Thyroid gland (tissue), 4 donors: ENCODE results near the gene ST8SIA4. TPM values are rescaled to one million over a fixed set of nuclear protein-coding genes. Genes with fewer than 3 reads are reported as not detected.

Experiments used
- DNase-seq, 2 donors: peaks; one replicate each; pipeline ENCODE4 v3.0.0-alpha.2; 2019
- H3K27ac ChIP-seq, 3 donors: fragments of 200-600 bp; sonication (generic); 1 replicate in 2 of 3; 2 replicates in 1 of 3; pipeline ENCODE4 v1.5.1; 2016 to 2019; ENCODE audit warnings: mild to moderate bottlenecking in 1 of 3, moderate library complexity in 1 of 3
- H3K27me3 ChIP-seq: fragments of 200-600 bp; sonication (generic); one replicate; pipeline ENCODE4 v1.5.1; 2019
- H3K36me3 ChIP-seq, 2 donors: fragments of 200-600 bp; sonication (generic); one replicate each; pipeline ENCODE4 v1.5.1; 2016 to 2019
- H3K4me1 ChIP-seq, 2 donors: fragments of 200-600 bp; sonication (generic); one replicate each; pipeline ENCODE4 v1.5.1; 2017 to 2019
- H3K4me3 ChIP-seq, 3 donors: fragments of 200-600 bp; sonication (generic); replicated peaks in 1 of 3; 1 replicate in 2 of 3; 2 replicates in 1 of 3; pipeline ENCODE4 v1.5.1; 2016; ENCODE audit warnings: mild to moderate bottlenecking in 1 of 3
- H3K9me3 ChIP-seq: fragments of 200-600 bp; sonication (generic); one replicate; pipeline ENCODE4 v1.5.1; 2017
- POLR2A ChIP-seq, 2 donors: fragments of 450-650 bp; IDR thresholded peaks; one replicate each; pipeline ENCODE4 v1.6.1; 2017; ENCODE audit warnings: antibody characterized with exemption in 2 of 2, mild to moderate bottlenecking in 2 of 2, moderate library complexity in 1 of 2
- WGBS, 2 donors: methylation state at CpG; one replicate each; pipeline ENCODE4 v1.1.5; 2017; 5-methylcytosine and 5-hydroxymethylcytosine counted together
- intact Hi-C: fragments of 100-400 bp; cut with DNase I; formaldehyde crosslinking; loops from one replicate; pipeline ENCODE4 v1.15.1; 2023
- total RNA-seq, 4 donors: library from RNA; depleted of rRNA; stranded (reverse); fragments of >200 nt; gene quantifications; one replicate each; pipeline ENCODE4 v1.2.3, GENCODE V29; 2016
- TF ChIP-seq, protein P1 (sequence below), 6 experiments: fragments of 200-600 bp in 3 of 6; fragments of 450-650 bp in 3 of 6; sonication (generic) in 3 of 6; IDR thresholded peaks; one replicate each; pipeline ENCODE4 v1.5.1; 2016 to 2019; ENCODE audit warnings: antibody characterized with exemption in 6 of 6, mild to moderate bottlenecking in 2 of 6, inconsistent platforms in 1 of 6, moderate library complexity in 1 of 6

Gene ST8SIA4
- total RNA-seq, 4 donors from 2014 or later, result 3.4 to 7.0 (median 4.4) TPM

GRCh38 chr5:100794844-100795243, 108.2 kb downstream of the ST8SIA4 start:
- intact Hi-C loops, result no loop called here
- 98 to 99% methylated on average over 3 to 4 of the region's 4 CpGs for WGBS, 2 donors
- no peak overlapping the region for H3K27ac ChIP-seq

DNA sequence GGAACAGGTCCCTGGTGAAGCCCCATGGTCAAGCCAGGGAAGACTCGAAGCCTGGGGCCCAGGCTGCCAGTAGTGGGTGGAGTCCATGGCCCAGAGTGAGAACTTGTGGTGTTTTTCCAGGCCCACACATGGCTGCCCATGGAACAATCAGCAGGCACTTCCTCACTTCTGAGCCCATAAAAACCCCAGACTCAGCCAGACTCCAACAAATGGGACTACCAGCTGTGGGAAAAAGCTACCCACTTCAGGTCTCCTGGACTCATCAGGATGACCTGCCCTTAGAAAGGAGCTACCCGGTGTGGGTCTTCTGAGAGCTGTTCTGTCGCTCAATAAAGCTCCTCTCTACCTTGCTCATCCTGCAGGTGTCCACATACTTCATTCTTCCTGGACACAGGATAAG, 108.9 kb downstream of the ST8SIA4 start:
- WGBS, 2 donors, result 94 to 100% methylated on average over 2 to 3 of the region's 3 CpGs
- TF ChIP-seq, protein P1, sequence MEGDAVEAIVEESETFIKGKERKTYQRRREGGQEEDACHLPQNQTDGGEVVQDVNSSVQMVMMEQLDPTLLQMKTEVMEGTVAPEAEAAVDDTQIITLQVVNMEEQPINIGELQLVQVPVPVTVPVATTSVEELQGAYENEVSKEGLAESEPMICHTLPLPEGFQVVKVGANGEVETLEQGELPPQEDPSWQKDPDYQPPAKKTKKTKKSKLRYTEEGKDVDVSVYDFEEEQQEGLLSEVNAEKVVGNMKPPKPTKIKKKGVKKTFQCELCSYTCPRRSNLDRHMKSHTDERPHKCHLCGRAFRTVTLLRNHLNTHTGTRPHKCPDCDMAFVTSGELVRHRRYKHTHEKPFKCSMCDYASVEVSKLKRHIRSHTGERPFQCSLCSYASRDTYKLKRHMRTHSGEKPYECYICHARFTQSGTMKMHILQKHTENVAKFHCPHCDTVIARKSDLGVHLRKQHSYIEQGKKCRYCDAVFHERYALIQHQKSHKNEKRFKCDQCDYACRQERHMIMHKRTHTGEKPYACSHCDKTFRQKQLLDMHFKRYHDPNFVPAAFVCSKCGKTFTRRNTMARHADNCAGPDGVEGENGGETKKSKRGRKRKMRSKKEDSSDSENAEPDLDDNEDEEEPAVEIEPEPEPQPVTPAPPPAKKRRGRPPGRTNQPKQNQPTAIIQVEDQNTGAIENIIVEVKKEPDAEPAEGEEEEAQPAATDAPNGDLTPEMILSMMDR (IDR thresholded peaks at IDR 0.05), result no peak
- no peak for TF ChIP-seq POLR2A (IDR thresholded peaks at IDR 0.05)
- Histone ChIP-seq H3K4me3 (no peak overlapping the region), H3K27ac (no peak overlapping the region), H3K36me3 (no peaks in the 10 kb centered on the region), H3K27me3 (no peaks in the 10 kb centered on the region), H3K9me3 (no peaks in the 10 kb centered on the region), H3K4me1 (no peaks in the 10 kb centered on the region)
- intact Hi-C loops, result no loop called here
- DNase-seq, result no peak

More at GRCh38 chr5:100794844-100795243, 108.2 kb downstream of the ST8SIA4 start:
- Histone ChIP-seq H3K9me3 (no peaks in the 10 kb centered on the region), H3K36me3 (no peaks in the 10 kb centered on the region), H3K27me3 (no peaks in the 10 kb centered on the region), H3K4me3 (no peak overlapping the region), H3K4me1 (no peaks in the 10 kb centered on the region)
- no peak for DNase-seq
- TF ChIP-seq, protein P1 (IDR thresholded peaks at IDR 0.05), result no peak
- no peak for TF ChIP-seq POLR2A (IDR thresholded peaks at IDR 0.05)

- intact Hi-C loops, result no loop called here
- Histone ChIP-seq H3K9me3 (no peaks in the 10 kb centered on the region), H3K27me3 (no peaks in the 10 kb centered on the region), H3K4me3 (no peak overlapping the region), H3K27ac (no peak overlapping the region), H3K4me1 (no peaks in the 10 kb centered on the region), H3K36me3 (no peaks in the 10 kb centered on the region)
- WGBS, 2 donors, result 65 to 80% methylated on average over 3 of the region's 3 CpGs
- DNase-seq, result no peak
- no peak for TF ChIP-seq POLR2A (IDR thresholded peaks at IDR 0.05)
- TF ChIP-seq, protein P1 (IDR thresholded peaks at IDR 0.05), result no peak
These were observed 110.3 kb downstream of the ST8SIA4 start for GRCh38 chr5:100792781-100793180.

DNA sequence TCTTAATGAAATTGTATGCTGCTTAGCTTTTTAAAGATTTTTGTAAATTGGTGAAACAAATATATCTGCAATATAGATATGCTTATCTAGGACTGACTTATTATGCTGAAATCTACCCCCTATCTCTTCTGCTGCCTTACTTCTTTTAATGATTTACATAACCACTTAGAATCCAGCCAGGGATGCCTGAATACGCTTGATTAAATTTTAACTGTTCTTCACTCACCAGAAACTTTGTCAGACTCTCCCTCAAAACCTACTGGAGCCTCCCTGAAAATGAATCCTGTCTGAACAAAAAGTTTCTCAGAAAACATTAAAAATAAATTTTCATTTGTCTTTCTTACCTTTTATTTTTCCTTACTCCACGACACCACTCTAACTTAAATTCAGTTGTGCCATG, 111.7 kb downstream of the ST8SIA4 start:
- DNase-seq, result no peak
- Histone ChIP-seq H3K4me1 (no peaks in the 10 kb centered on the region), H3K9me3 (no peaks in the 10 kb centered on the region), H3K36me3 (no peaks in the 10 kb centered on the region), H3K4me3 (no peak overlapping the region), H3K27me3 (no peaks in the 10 kb centered on the region), H3K27ac (no peak overlapping the region)
- 88 to 91% methylated on average over 2 of the region's 2 CpGs for WGBS, 2 donors
- intact Hi-C loops, result no loop called here
- TF ChIP-seq, protein P1 (IDR thresholded peaks at IDR 0.05), result no peak
- TF ChIP-seq POLR2A (IDR thresholded peaks at IDR 0.05), result no peak

- Histone ChIP-seq H3K9me3 (no peaks in the 10 kb centered on the region), H3K4me3 (no peak overlapping the region), H3K4me1 (no peaks in the 10 kb centered on the region), H3K27ac (no peak overlapping the region), H3K27me3 (no peaks in the 10 kb centered on the region), H3K36me3 (no peaks in the 10 kb centered on the region)
- 71 to 75% methylated on average over 2 of the region's 2 CpGs for WGBS, 2 donors
- TF ChIP-seq, protein P1 (IDR thresholded peaks at IDR 0.05), result no peak
- TF ChIP-seq POLR2A (IDR thresholded peaks at IDR 0.05), result no peak
- intact Hi-C loops, result no loop called here
- no peak for DNase-seq
These were observed 112.1 kb downstream of the ST8SIA4 start for GRCh38 chr5:100790951-100791350.
